HepG2 (cell line): ENCODE results near the gene YWHAH. TPM values are rescaled to one million over a fixed set of nuclear protein-coding genes. Genes with fewer than 3 reads are reported as not detected.

ENCODE experiments used
- ATF7 ChIP-seq, 2 experiments: fragments of 450-650 bp in 1 of 2; sonication (generic) in 1 of 2; formaldehyde crosslinking in 1 of 2; IDR thresholded peaks; 2 replicates each; pipeline versions ENCODE4 v1.4.0 to v1.6.1; 2016 to 2020; ENCODE audit warnings: antibody characterized with exemption in 1 of 2, mild to moderate bottlenecking in 1 of 2, missing genetic modification reagents in 1 of 2
- ATM ChIP-seq: fragments of 450-650 bp; IDR thresholded peaks from 2 replicates; pipeline ENCODE4 v1.7.1; 2017; ENCODE audit warnings: mild to moderate bottlenecking, borderline replicate concordance
- MTF2 ChIP-seq: sonication (generic); formaldehyde crosslinking; IDR thresholded peaks from 2 replicates; pipeline ENCODE4 v1.5.0; 2020; ENCODE audit warnings: missing genetic modification reagents, borderline replicate concordance
- TAF1 ChIP-seq: sonication (generic); formaldehyde crosslinking; IDR thresholded peaks from 2 replicates; pipeline ENCODE4 v1.4.0; 2020; ENCODE audit warnings: missing genetic modification reagents
- ZFYVE20 ChIP-seq: sonication (generic); formaldehyde crosslinking; IDR thresholded peaks from 2 replicates; pipeline ENCODE4 v1.8.0; 2023; ENCODE audit warnings: low read depth, mild to moderate bottlenecking, moderate library complexity, missing genetic modification reagents, borderline replicate concordance
- ZNF281 ChIP-seq: sonication (generic); formaldehyde crosslinking; IDR thresholded peaks from 2 replicates; pipeline ENCODE4 v1.4.0; 2020; ENCODE audit warnings: missing genetic modification reagents, borderline replicate concordance
- ZNF782 ChIP-seq: sonication (generic); formaldehyde crosslinking; IDR thresholded peaks from 2 replicates; pipeline ENCODE4 v1.4.0; 2020; ENCODE audit warnings: missing genetic modification reagents, mild to moderate bottlenecking, borderline replicate concordance
- ZNF83 ChIP-seq: sonication (generic); formaldehyde crosslinking; IDR thresholded peaks from 2 replicates; pipeline ENCODE4 v1.4.0; 2020; ENCODE audit warnings: missing genetic modification reagents, mild to moderate bottlenecking, borderline replicate concordance
- ZUFSP ChIP-seq: sonication (generic); formaldehyde crosslinking; IDR thresholded peaks from 2 replicates; pipeline ENCODE4 v1.9.0; 2021; ENCODE audit warnings: missing genetic modification reagents, mild to moderate bottlenecking, borderline replicate concordance
- polyA plus RNA-seq, 8 experiments: library from polyadenylated mRNA; depleted of rRNA in 3 of 8; stranded (reverse) in 7 of 8; unstranded in 1 of 8; fragments of >200 nt; fragmentation: Illumina TruSeq in 4 of 8; extraction: Trizol in 4 of 8; gene quantifications; 2 replicates each; pipeline versions ENCODE4 v1.2.1 to v1.2.3, GENCODE V29; 2011 to 2016; ENCODE audit warnings: low read depth in 4 of 8, missing spikeins in 1 of 8, mixed read lengths in 1 of 8; ENCODE audit not compliant: insufficient read depth in 1 of 8
- total RNA-seq, 5 experiments: library from RNA; depleted of rRNA; stranded (reverse); fragments of >200 nt; fragmentation: Illumina TruSeq; extraction: Trizol; gene quantifications; 2 replicates each; pipeline ENCODE4 v1.2.3, GENCODE V29; 2016; ENCODE audit warnings: low read depth in 1 of 5
- TF ChIP-seq, protein P1 (sequence below): sonication (generic); formaldehyde crosslinking; IDR thresholded peaks from 2 replicates; pipeline ENCODE4 v1.5.0; 2020; ENCODE audit warnings: mild to moderate bottlenecking, missing genetic modification reagents, borderline replicate concordance
- TF ChIP-seq, protein P2 (sequence below): IDR thresholded peaks from 2 replicates; pipeline ENCODE4 v1.6.1; 2016

The YWHAH gene
- total and polyA plus RNA-seq, 2 of the 13 experiments (the other 11 are each of a cell fraction or from before 2014, with no cell fraction given), result 35.6 to 92.7 TPM

DNA sequence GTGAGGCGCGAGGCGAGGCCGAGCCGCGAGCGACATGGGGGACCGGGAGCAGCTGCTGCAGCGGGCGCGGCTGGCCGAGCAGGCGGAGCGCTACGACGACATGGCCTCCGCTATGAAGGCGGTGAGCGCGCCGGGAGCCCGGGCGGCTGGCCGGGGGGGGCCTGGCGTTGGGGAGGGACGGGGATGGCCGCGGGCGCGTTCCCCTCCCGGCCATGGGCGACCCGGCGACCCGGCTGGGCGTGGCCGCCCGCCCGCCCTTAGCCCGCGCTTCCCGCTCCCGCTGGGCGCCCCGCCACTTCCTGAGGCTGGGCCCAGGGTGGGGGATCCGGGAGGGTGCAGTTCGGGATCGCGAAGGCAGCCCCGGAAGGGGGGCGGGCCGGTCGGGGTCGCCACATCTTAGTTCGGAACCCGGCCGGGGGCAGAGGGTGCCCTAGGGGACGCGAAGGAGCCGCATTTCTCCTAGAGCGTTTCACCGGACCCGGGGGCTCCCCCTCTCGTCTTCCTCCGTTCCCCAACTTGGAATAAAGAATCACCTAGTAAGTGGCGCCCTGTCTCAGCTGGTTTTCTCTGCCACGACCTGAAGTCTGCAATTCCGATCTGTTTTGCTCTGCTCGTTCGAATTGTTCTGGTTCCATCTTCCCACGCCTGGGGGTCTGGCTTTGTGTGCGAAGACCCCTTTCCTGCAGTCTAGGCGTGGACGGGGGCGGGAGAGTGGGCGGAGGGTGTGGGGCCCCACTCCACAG, 536 bp downstream of the YWHAH start (continued):
- TF ChIP-seq, protein P1, sequence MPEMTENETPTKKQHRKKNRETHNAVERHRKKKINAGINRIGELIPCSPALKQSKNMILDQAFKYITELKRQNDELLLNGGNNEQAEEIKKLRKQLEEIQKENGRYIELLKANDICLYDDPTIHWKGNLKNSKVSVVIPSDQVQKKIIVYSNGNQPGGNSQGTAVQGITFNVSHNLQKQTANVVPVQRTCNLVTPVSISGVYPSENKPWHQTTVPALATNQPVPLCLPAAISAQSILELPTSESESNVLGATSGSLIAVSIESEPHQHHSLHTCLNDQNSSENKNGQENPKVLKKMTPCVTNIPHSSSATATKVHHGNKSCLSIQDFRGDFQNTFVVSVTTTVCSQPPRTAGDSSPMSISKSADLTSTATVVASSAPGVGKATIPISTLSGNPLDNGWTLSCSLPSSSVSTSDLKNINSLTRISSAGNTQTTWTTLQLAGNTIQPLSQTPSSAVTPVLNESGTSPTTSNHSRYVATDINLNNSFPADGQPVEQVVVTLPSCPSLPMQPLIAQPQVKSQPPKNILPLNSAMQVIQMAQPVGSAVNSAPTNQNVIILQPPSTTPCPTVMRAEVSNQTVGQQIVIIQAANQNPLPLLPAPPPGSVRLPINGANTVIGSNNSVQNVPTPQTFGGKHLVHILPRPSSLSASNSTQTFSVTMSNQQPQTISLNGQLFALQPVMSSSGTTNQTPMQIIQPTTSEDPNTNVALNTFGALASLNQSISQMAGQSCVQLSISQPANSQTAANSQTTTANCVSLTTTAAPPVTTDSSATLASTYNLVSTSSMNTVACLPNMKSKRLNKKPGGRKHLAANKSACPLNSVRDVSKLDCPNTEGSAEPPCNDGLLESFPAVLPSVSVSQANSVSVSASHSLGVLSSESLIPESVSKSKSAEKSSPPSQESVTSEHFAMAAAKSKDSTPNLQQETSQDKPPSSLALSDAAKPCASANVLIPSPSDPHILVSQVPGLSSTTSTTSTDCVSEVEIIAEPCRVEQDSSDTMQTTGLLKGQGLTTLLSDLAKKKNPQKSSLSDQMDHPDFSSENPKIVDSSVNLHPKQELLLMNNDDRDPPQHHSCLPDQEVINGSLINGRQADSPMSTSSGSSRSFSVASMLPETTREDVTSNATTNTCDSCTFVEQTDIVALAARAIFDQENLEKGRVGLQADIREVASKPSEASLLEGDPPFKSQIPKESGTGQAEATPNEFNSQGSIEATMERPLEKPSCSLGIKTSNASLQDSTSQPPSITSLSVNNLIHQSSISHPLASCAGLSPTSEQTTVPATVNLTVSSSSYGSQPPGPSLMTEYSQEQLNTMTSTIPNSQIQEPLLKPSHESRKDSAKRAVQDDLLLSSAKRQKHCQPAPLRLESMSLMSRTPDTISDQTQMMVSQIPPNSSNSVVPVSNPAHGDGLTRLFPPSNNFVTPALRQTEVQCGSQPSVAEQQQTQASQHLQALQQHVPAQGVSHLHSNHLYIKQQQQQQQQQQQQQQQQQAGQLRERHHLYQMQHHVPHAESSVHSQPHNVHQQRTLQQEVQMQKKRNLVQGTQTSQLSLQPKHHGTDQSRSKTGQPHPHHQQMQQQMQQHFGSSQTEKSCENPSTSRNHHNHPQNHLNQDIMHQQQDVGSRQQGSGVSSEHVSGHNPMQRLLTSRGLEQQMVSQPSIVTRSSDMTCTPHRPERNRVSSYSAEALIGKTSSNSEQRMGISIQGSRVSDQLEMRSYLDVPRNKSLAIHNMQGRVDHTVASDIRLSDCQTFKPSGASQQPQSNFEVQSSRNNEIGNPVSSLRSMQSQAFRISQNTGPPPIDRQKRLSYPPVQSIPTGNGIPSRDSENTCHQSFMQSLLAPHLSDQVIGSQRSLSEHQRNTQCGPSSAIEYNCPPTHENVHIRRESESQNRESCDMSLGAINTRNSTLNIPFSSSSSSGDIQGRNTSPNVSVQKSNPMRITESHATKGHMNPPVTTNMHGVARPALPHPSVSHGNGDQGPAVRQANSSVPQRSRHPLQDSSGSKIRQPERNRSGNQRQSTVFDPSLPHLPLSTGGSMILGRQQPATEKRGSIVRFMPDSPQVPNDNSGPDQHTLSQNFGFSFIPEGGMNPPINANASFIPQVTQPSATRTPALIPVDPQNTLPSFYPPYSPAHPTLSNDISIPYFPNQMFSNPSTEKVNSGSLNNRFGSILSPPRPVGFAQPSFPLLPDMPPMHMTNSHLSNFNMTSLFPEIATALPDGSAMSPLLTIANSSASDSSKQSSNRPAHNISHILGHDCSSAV, result no peak
- no peak for TF ChIP-seq ZNF281
- no peak for TF ChIP-seq ZNF83 (CRISPR knock-in tag)
- TF ChIP-seq, protein P2, sequence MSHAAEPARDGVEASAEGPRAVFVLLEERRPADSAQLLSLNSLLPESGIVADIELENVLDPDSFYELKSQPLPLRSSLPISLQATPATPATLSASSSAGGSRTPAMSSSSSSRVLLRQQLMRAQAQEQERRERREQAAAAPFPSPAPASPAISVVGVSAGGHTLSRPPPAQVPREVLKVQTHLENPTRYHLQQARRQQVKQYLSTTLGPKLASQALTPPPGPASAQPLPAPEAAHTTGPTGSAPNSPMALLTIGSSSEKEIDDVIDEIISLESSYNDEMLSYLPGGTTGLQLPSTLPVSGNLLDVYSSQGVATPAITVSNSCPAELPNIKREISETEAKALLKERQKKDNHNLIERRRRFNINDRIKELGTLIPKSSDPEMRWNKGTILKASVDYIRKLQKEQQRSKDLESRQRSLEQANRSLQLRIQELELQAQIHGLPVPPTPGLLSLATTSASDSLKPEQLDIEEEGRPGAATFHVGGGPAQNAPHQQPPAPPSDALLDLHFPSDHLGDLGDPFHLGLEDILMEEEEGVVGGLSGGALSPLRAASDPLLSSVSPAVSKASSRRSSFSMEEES (CRISPR knock-in tag), result no peak
- no peak for TF ChIP-seq ATM
- no peak; the same call in 1 of the 2 replicates for TF ChIP-seq ZFYVE20
- no peak for TF ChIP-seq ZNF782 (CRISPR knock-in tag)
- TF ChIP-seq MTF2 (CRISPR knock-in tag), result 0 out of 2 replicates have a peak, but pooled peaks have one; percentile 29
- peak; percentile 10; the same call in 1 of the 2 replicates for TF ChIP-seq TAF1 (CRISPR knock-in tag)
- no peak for TF ChIP-seq ZUFSP (CRISPR knock-in tag)
- TF ChIP-seq ATF7 (IDR thresholded peaks at IDR 0.05), result no peak
- TF ChIP-seq ATF7 (CRISPR knock-in tag; IDR thresholded peaks at IDR 0.05), result no peak
